Activated CD4-positive, CD25-positive, alpha-beta regulatory T cell treated with anti-CD3 and anti-CD28 coated beads, Interleukin-2, amount 50 U/mL, for 24 hours (primary cell): Measurements from ENCODE around the gene CKAP5.
"Not testable (repeated sequence)": the region's sequence is repeated elsewhere in the genome, so short reads cannot be mapped to it uniquely, and the experiment has no call there.

Source experiments
- ATAC-seq, 2 donors: fragments of 150-1000 bp; cut with Tn5 transposase; one replicate each; pipeline ENCODE4 v1.10.0; 2021; ENCODE audit warnings: mild to moderate bottlenecking in 1 of 2, moderate library complexity in 1 of 2

The CKAP5 gene

GRCh38 chr11:46850829-46851380 is 4.8 kb upstream of the CKAP5 start:
- ATAC-seq: no peak

DNA sequence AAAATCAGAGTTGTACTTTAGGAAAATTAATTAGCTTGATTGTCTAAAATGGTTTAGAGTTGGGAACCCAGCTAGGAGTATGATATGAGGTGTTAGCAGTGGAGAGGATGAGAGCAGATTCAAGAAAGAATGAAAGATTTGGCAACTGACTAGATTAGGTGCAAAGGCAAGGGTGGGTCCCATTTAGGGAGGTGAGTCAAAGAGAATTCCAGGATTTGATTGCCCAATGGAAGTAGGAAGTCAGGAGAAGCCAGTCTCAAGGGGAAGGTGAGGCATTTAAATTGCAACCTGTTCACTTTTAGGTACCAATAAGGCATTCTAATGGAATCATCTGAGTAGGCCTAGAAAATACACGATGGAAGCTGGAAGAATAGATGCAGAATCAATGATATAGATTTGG is 3.6 kb upstream of the CKAP5 start:
- no peak for ATAC-seq

- ATAC-seq: no peak
These were observed 390 bp upstream of the CKAP5 start for GRCh38 chr11:46846510-46846830.

GRCh38 chr11:46845440-46845739 is 690 bp downstream of the CKAP5 start:
- no peak for ATAC-seq

GRCh38 chr11:46840116-46840515 is 6.0 kb downstream of the CKAP5 start:
- ATAC-seq: no peak

DNA sequence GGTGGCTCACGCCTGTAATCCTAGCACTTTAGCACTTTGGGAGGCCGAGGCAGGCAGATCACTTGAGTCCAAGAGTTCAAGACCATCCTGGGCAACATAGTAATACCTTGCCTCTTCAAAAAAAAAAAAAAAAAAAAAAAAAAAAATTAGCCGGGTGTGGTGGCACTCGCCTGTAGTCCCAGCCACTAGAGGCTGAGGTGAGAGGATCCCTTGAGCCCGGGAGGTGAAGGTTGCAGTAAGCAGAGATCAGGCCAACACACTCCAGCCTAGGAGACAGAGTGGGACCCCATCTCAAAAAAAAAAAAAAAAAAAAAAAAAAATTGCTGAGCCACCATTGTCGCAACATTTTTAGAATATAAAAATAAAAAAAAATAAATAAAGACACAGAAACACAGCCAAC is 7.6 kb downstream of the CKAP5 start:
- no peak for ATAC-seq

- ATAC-seq: no peak
These were observed 8.2 kb downstream of the CKAP5 start for GRCh38 chr11:46837860-46838259.

GRCh38 chr11:46836870-46837269 is 9.2 kb downstream of the CKAP5 start:
- ATAC-seq: no peak

DNA sequence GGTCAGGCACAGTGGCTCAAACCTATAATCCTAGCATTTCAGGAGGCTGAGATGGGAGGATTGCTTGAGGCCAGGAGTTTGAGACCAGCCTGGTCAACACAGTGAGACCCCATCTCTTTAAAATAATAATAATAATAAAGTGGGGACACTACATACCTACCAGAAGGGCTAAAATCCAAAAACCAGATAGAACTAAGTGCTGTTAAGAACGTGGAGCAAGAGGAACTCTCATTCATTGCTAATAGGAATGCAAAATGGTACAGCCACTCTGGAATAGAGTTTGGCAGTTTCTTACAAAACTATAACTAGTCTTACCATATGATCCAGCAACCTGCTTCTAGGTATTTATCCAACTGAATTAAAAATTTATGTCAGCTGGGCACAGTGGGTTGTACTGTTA is 9.6 kb downstream of the CKAP5 start:
- ATAC-seq: no peak

DNA sequence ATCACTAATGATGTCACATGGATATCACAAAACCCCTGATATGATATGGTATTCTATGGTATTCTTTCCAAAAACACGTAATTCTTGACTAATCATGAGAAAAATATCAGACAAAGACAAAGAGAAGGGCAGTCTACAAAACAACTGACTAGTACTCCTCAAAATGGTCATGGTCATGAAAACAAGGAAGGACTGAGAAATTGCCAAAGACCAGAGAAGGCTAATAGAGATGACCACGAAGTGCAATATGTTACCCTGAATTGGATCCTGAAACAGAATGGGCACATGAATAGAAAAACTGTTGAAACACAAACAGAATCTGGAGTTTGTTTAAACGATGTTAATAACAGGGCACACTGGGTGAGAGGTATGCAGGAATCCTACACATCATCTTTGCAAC is 10.2 kb downstream of the CKAP5 start:
- no peak for ATAC-seq

DNA sequence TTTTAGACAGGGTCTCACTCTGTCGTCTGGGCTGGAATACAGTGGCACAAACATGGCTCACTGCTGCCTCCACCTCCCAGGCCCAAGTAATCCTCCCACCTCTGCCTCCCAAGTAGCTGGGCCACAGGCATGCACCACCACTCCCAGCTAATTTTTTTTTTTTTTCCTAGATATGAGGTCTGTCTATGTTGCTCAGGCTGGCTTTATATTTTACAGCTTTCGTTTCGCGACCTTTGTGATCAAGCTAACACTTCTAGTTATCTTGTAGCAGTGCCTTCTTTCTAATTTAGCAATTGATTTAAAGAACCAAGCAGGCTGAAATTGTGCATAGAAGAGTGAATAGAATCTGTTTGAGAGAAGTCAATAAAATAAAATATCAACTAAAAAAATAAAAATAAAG is 11.3 kb downstream of the CKAP5 start:
- ATAC-seq: no peak

DNA sequence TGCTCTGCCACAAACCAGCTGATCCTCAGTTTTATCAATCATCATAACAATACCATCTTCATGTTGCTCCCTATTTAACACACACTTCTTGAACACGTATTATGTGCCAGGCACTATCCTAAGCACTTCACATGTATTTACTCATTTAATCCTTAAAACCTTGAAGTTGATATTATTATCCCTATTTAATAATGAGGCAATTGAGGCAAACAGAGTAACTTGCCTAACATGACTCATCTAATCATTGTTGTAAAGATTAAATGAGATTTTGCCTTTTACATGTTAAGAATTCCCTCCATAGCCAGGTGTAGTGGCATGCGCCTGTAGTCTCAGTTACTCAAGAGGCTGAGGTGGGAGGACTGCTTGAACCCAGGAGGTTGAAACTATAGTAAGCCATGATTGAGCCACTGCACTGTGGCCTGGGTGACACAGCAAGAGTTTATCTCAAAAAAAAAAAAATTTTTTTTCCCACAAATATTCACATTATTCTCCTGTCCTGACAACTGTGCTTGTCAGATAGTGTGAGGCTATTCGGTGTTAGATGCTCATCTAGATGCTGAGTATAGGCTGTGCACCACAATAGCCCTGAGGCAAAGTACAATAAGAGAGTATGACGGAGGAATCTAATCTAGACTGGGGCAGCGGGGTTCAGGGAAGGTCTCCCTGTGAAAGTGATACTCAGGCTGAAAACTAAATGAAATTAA is 13.4 kb downstream of the CKAP5 start:
- no peak for ATAC-seq

- no peak for ATAC-seq
These were observed 18.1 kb downstream of the CKAP5 start for GRCh38 chr11:46827995-46828394.

DNA sequence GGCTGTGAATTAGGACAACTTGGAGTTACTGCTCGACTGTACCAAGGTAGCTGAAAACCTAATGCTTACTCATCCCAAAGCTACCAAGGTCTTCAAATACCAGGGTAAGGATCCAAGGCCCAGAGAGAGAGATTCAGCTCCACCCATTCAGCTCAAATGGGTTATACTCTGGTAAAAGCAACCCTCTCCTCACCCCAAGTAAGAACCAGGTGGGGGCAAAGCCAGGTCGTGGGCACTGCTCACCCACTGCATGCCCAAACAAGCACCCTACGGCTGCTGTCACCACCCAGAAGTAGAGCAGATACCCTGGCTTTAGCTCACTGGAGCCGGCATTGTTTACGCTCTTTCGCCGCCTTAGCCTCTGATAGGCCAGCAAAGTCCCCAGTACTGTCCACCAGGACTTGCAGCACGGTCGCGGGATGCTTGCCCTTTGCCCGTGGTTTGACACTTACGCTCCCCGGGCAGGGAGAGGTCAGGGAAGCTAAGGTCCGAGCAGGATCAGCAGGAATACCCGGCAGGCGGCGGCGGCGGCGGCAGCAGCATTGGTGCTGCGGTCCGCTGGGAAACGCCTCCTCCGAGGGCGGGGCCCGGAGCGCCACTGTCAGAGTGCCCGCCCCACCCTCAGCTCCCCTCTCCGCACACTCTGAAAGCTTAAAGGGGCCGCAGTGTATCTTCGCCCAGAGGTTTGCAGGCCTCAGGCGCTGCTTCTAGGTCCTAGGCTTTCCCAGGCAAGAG is 19.6 kb downstream of the CKAP5 start:
- ATAC-seq: peak; percentile 100

GRCh38 chr11:46808799-46809431 is 37.2 kb downstream of the CKAP5 start:
- ATAC-seq: no peak

DNA sequence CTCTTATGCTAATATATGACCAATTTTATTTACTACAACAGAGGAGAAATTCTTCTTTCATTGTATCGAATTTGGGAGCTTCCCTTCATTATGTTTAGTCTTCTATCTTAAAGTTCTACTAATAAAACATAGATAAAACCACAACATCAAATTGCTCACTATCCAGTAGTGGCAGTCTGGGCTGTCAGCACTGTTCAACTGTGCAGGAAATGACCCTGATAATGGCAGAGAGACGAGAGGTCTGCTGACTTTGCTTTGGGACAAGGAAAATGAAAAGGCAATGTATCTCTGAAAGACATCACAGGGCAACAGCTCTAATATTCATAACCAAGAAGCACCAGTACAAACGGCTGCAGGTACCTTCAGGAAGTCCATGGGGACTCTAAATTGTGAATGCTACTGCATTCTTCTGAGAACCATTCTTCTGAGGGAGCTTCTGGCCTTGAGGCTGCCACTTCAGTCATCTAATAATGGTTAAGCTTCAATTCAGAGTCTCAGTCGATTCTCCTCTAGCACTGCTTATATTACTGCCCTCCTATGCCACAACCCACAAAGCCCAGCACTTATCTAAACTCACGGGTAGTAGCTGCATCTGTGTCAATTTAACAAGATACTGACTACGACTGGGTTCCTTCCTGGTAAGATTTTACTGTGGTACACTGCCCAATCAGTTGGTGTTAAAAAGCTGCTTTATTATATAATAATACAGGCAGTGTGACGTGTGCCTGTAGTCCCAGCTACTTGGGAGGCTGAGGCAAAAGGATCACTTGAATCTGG is 44.2 kb downstream of the CKAP5 start:
- no peak for ATAC-seq

- no peak for ATAC-seq
These were observed 45.9 kb downstream of the CKAP5 start for GRCh38 chr11:46800177-46800576.

DNA sequence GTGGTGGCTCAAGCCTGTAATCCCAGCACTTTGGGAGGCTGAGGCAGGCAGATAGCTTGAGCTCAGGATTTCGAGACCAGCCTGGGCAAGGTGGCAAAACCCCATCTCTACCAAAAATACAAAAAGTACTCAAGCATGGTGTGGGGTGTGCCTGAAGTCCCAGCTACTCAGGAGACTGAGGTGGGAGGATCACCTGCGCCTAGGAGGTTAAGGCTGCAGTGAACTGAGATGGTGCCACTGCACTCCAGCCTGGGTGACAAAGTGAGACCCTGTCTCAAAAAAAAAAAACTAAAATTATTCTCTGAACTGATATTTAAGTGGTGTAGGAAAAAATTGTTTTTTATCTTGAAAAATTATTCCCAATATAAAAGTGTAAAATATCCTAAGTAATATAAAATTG is 46.4 kb downstream of the CKAP5 start:
- ATAC-seq: not testable (repeated sequence)

DNA sequence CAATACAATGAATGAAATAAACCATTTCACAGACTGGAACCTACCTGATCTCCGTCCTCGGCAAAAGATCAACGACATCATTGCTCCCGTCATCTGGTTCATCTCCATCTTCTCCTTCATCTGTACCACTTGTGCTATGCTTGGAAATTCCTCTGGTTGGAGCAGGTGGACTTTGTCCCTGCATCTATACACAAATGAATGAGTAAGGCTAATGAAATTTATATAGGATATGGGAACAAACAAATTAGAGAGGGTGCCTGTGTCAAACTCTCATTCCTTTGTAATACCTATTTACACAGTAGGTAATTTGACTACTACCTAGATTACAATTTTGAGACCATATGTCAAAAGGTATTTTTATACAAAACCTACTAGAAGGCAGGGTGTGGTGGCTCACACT is 67.7 kb downstream of the CKAP5 start:
- no peak for ATAC-seq

DNA sequence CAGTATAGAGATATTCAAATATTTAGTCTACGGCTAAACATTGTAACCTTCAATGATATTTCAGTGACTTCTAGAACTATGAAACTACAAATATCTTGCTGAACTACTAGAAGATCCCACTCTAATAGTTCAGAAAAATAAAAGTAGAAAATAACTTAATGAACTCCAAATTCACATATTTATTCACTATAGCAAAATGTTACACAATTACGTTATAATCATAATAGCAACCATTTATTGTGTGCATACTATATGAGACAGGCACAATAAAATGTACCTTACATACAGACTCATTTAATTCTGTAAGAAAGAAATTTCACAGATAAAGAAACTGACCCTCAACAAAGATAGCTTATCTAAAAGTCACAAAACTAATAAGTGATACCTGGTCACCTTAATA is 69.2 kb downstream of the CKAP5 start:
- ATAC-seq: no peak

DNA sequence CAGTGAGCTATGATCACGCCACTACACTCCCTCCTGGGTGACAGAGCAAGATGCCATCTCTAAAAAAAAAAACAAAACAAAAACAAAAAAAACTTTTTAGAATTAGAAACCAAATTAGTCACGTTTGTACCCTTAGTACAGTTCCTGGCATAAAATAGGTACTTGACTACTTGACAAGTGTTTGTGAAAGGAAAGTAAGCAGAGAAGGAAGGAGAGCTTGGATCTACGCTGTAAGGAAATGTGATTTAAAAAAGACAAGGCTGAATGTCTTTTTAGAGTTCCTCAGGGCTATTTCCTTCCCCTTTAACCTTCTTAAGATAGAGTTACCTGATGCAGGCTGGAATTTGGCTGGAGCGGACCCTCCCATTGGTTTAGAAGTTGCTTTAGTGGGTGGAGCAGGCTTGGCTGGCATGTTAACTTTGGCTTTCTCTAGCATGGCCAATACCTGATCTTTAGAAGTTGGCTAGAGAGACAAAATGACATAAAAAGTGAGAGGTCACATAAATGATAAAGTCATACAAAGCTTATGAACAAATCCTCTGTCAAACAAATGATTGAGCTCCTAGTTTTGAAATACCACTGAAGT is 76.4 kb downstream of the CKAP5 start:
- no peak for ATAC-seq

- ATAC-seq: no peak
These were observed 79.4 kb downstream of the CKAP5 start for GRCh38 chr11:46766656-46767055.

GRCh38 chr11:46762248-46762647 is 83.8 kb downstream of the CKAP5 start:
- ATAC-seq: no peak
